Left hindlimb (tissue), 1 donor: Measurements from ENCODE around the gene ZNF548.

ENCODE experiments used
- DNase-seq: peaks from one replicate; pipeline ENCODE4 v3.0.0-alpha.2; 2018

The ZNF548 gene

DNA sequence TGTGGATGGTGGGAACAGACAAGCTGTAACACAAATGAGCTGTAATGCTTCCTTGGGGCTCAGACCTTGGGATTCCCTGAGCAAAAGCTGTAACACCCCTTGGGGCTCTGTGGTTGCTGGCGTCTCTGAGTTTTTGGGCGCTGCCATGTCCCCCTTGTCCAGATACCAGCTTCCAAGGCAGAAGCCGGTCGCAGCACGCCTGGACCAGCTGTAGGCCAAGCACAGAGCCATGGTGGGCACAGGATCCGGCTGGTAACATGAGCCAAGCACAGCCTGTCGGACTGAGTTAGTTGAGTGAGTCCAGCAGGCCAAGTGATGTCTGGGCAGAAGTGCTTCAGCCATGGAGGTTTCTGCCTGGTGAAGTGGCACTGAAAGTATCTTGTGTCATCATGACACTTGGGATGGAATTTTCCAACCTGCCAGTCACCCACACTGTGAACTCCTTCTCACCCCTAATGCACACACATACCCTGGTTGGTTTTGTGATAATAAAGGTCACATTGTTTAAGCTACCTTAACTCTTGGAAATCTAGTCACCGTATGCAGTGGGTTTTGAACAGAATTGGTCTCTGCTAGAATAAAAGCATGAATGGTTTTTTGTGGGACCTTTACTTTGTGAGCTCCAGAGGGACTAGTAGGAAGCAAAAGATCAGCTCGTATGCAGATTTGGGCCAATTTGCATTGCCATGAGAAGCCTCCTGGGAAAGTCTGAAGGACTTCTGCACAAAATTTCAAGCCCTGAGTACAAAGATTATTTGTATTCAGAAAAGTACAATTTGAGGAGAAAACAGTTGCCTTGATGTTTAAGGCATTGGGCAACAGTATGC, 14.3 kb downstream of the ZNF548 start:
- no peak for DNase-seq

DNA sequence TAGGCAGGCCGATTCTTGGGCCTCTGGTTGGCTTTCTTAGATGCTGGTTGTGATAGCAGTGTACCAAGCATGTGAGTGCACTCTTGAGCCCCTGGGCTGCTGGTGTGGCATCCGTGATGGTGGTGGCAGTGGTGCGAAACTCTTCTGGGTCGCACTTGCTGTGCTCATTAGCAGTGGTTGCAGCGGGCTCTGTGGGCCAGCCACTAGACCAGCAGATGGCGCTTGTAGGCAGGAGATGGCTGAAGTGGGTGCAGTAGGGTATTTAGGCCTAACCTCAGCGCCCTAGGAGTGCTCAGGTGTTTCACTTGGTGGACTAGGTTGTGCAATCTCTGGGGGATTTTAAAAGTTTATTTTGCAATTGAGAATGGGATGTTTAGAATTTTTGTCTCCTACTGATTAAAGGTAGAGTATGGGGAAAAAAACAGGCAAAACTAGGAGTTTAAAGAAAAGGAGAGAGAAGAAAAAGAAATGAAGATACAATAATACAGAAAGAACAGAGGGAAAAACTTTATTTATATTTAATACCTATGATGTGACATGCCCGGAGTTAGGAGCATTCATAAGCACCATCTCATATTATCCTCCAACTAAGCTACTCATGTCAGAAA, 17.0 kb downstream of the ZNF548 start:
- DNase-seq, result no peak

DNA sequence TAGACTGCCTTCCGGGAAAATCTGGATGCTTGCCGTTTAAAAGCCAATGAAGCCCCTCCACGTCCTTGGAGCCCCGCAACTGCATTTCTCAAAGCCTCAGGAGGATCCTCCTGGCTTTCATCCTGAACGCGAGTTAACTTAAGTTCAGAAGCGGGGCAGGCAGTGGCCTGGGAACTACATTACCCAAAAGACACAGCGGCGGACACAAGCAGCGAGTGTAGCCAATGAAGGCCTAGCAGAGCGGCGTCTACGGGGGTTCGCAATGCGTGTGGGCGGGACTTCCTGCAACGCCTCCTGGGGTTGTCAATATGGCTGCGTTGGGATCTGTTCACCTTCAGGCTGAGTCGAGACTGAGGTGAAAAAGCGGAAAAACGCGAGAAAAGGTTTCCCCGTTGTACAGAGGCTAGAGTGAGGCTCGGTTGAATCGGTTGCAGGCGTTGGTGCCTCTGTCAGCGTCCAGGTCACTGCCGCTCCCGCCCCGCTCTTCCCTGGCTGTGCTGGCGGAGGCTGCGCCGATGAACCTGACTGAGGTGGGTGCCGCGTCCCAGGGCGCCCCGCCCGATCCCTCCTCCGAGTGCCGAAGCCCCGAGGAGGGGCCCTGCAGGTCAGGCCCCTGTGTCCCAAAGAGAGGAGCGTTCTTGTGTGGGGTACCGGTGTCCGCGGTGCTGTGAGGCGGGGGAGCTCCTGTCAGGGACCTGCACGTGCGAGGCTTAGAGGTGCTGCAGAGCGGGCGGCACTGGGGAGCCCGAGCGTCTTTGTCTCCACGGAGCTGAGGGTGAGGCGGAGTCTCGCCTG, 21.4 kb downstream of the ZNF548 start, which contains the start of gene ZNF17:
TSS of gene ZNF17 (plus strand) at position 285 of the 795 bp plus-strand sequence. CDS start 2,455 bp downstream, outside the sequence.
- peak; percentile 94 for DNase-seq

GRCh38 chr19:57419439-57419838, 29.8 kb downstream of the ZNF548 start:
- DNase-seq, result no peak

GRCh38 chr19:57421037-57421436, 31.4 kb downstream of the ZNF548 start:
- DNase-seq, result no peak

GRCh38 chr19:57434386-57435061, 44.9 kb downstream of the ZNF548 start:
- DNase-seq, result no peak

GRCh38 chr19:57435062-57435978, 45.7 kb downstream of the ZNF548 start, which contains the start of gene ZNF749:
TSS of gene ZNF749 (plus strand) at chr19:57435325. CDS start at chr19:57435579, 254 bp downstream.
- peak; percentile 98 for DNase-seq

DNA sequence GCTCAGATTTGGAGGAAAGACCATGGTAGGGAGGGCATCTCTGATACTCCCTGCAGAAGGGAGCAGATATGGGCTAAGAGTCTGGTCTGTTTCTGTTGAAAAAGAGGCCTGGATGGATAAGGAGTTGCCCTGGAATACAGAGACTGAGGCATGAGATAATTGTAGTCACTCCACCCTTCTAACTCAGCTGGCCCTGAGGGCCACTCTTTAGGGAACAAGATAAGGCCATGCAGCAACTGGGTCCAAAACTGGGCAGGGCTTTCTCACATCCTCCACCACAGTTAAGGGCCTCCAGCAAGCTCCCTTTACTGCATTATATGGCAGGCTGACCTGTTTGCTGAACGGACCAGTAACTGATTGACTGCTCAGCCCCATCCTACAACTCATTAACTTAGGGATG, 46.8 kb downstream of the ZNF548 start:
- no peak for DNase-seq

DNA sequence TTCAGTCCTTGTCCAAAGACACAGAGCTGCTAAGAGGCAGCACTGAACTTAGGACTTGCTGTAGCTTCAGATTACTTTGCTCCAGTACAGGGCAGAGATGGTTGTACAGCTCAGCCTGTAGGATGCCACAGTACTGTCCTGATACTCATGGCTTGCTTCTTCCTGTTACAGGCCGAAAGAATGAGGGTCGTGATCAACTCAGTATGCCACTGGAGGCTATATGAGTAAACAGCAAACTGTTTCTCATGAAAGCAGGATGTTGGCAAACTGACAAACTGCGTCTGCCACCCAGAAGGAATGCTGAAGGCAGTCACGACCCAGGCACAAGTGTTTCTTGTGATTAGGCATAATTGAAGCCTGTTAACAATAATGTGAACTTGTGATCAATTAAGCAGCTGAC, 48.3 kb downstream of the ZNF548 start:
- no peak for DNase-seq

- DNase-seq, result no peak
Observed at GRCh38 chr19:57438925-57439324, 49.3 kb downstream of the ZNF548 start.

DNA sequence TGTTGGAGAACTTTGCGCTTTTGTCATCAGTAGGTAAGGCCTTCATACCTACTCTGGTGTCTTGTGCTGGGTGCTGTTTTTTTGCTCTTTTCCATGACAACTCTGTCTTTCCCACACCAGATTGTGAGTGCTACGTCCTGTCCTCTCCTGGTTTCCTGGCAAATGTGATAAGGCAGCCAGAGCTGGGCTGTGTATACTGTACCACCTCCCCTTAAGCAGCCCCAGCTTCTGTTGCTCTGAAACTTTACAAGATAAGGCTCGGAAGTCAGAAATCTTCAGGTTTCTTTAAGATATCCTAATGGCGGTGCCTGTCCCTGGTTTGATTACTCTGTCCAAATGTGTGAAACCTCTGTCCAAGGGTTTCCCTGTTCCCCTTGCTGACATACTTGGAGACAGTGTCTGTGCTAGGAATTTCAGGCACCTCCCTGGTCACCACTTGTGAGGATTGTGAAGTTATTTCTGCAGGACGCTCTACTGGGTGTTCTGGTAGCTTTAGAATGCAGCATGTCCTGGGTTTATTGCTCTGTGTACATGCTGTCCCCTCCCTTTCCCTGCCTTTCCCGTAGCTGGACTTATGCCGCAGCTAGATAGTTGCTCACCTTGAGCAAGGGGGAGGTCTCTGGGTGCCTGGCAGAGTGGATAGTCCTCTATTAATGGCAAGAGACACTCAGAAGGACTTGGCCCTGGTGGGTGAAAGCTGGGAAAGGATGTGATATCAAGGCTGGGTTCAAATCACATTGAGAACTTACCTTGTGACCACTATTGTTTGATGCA, 52.5 kb downstream of the ZNF548 start:
- DNase-seq, result no peak

DNA sequence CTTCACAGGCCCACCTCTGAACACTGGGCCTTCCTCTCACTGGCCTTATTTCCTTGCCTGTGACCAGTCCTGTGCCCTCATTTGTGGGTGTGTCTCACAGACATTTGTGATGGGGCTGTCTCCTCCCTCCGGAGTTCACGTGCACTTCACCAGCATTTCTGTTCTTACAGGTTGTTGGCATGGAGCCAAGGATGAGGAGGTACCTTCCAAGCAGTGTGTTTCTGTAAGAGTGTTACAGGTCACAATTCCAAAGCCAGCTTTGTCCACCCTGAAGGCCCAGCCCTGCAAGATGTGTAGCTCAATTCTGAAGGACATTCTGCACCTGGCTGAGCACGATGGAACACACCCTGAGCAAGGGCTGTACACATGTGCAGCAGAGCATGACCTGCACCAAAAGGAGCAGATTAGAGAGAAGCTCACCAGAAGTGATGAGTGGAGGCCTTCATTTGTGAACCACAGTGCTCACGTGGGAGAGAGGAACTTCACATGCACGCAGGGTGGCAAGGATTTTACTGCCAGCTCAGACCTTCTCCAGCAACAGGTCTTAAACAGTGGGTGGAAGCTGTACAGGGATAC, 53.6 kb downstream of the ZNF548 start:
- no peak for DNase-seq

DNA sequence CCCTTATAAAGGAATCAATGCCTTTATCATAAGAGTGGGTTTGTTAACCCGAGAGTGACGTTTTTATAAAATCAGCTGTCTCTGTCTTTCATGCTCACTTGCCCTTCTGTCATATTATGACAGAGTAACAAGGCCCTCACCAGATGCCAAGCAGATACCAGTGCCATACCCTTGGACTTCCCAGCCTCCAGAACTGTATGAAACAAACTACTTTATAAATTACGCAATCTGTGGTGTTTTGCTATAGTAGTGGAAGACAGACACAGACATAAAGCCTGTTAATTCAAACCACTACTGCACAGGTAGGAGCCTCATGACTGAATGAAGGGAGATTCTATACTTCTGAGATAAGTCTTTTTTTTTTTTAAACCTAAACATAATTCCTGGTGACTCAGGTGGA, 62.7 kb downstream of the ZNF548 start:
- DNase-seq, result no peak
